ENCODE results near the gene ARSK.
"Not testable (repeated sequence)": the region's sequence is repeated elsewhere in the genome, so short reads cannot be mapped to it uniquely, and the experiment has no call there.

ARSK gene

DNA sequence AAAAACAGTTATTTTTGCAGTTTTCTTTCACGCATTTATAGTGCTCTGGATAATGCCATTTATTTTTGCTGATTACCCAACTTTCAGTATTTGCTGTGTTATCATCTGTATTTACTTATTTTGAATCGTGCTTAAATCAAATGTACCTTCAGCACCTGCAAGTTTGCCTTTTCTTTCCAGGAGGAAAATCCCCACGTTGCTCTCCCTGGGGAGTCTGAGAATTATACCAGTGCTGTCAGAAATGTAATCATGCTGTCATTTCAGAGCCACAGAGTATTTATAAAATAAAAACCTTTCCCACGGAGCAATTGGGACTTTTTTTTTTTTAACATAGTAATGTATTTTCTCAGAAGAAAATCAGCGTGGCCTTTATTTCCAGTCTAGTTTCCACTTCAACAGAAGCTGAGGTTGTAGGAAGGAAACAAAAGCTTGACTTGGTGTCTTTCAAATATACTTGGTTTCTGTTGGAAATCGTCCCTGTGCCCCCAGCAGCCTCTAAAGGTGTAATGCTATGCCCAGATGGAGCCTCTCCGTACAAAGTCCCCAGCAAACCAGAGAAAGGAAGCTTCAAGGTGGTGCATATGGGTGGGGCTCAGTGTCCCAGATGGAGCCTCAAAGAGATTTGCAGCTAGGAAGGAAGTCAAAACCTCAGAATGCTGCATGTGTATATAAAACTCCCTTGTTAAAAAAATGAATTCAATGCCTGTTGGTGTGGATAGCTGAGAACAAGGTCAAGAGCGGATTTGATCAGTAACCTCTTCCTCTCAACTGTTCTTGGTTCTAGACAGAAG is 67.1 kb downstream of the ARSK start:
- no peak for DNase-seq (ENCODE audit: low read depth in 2 of 2)

- DNase-seq (ENCODE audit: low read depth in 2 of 2), result no peak
These were observed 68.8 kb downstream of the ARSK start for GRCh38 chr5:95623706-95624105.

- DNase-seq (ENCODE audit: low read depth in 2 of 2), result no peak
These were observed 69.5 kb downstream of the ARSK start for GRCh38 chr5:95624368-95624767.

DNA sequence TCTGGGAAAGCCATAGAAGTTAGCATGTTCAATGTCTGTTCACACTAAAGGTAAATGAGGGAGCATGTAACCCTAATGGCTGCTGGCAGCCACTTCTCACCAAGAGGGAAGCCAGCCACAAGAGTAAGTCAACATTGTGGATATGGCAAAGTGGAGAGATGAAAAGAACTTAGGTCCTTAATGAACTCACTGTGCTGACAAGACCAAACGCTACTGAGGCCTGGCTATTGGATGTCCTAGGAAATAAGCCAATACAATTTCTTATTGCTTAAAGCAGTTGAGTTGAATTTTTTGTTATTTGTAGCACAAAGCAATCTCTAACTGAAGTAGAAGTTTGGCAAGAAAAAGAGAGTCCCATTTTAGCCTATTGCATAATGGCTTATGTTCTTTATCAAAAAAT is 71.8 kb downstream of the ARSK start:
- no peak for DNase-seq (ENCODE audit: low read depth in 2 of 2)

- no peak for DNase-seq (ENCODE audit: low read depth in 2 of 2)
These were observed 73.3 kb downstream of the ARSK start for GRCh38 chr5:95627971-95628810.

GRCh38 chr5:95628933-95629332 is 74.0 kb downstream of the ARSK start:
- no peak for DNase-seq (ENCODE audit: low read depth in 2 of 2)

DNA sequence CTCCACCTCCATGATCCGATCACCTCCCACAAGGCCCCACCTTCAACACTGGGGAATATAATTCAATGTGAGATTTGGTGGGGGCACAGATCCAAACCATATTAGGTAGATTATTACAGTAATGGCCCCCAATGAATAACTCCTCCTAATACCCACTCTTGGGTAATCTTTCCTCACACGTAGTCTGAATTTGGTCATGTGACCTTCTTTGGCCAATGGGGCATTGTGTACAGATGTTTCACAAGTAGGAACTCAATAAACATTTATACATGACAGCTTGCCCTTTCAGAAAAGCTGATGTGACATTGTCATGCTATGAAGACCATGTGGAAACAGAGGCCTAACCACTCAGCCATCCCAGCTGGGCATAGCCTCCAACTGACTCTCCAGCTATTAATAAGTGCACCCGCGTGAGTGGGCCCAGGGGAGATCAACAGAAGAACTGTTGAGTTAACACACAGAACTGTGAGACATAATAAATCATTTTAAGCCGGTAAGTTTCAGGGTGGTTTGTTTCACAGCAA is 75.6 kb downstream of the ARSK start:
- no peak for DNase-seq (ENCODE audit: low read depth in 2 of 2)

DNA sequence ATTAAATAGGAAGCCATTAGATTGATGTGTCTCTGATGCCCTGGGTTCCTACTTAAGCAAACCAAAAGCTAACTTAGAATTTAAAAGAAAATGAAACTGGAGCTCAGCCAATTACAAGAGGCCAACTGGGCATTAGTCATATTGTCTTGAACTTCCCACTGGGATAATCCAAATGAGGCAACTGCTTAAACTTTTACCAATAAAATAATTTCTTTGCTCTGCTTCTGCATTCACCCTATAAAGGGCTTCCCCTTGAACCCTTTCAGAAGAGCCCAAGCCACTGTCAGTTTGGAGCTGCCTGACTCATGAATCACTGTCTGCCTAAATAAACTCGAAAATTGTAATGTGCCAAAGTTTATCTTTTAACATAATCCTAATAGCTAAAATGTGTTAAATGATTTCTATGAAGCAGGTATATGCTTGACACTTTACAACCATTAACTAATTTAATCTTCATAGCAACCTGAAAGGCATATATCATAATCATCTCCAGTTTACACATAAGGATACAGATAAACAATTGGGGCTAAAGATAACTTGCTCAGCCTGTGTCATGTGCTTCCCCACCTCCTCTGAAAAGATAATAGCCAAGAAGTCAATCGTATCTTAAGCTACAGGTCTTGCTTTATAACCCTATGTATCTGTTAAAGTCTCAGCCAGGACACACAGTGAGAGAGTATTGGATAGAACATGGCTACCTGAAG is 76.5 kb downstream of the ARSK start:
- DNase-seq (ENCODE audit: low read depth in 2 of 2), result no peak

DNA sequence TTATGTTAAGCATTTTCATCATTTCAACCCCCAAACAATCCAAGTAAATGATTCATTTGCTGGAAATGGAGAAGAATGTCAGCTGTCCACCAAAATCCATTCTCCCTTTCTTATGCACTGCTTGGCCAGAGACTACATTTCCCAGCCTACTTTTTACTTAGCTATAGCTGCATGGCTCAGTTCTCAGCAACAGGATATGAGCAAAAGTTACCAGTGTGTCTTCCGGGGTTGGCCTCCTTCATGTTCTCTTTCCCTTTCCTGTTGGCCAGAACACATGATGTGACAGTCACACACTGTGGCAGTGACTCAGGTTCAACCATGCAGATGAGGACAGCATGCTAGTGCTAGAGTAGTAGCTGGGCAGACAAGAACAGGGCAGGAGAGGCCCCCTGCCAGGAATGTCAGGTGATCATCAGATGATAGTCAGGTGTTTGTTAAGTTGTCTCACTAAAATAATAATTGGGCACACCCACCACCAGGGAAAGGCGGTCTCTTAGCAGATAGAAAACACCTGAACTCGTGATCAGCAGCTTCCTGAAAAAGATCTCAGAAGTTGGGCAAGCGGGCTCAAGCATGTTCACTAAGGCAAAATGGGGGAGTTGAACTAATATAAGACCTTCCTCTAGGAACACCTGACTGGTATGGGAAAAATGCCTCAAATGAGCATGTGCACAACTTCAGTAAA is 77.2 kb downstream of the ARSK start:
- DNase-seq (ENCODE audit: low read depth in 2 of 2), result peak; percentile 24 to 67

DNA sequence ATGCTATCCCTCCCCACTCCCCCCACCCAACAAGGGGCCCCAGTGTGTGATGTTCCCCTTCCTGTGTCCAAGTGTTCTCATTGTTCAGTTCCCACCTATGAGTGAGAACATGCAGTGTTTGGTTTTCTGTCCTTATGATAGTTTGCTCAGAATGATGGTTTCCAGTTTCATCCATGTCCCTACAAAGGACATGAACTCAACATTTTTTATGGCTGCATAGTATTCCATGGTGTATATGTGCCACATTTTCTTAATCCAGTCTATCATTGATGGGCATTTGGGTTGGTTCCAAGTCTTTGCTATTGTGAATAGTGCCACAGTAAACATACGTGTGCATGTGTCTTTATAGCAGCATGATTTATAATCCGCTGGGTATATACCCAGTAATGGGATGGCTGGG is 78.0 kb downstream of the ARSK start:
- not testable (repeated sequence) for DNase-seq (ENCODE audit: low read depth in 2 of 2)

- DNase-seq (ENCODE audit: low read depth in 2 of 2), result no peak
These were observed 78.8 kb downstream of the ARSK start for GRCh38 chr5:95633671-95634070.

- no peak for DNase-seq (ENCODE audit: low read depth in 2 of 2)
These were observed 79.2 kb downstream of the ARSK start for GRCh38 chr5:95634081-95634480.

DNA sequence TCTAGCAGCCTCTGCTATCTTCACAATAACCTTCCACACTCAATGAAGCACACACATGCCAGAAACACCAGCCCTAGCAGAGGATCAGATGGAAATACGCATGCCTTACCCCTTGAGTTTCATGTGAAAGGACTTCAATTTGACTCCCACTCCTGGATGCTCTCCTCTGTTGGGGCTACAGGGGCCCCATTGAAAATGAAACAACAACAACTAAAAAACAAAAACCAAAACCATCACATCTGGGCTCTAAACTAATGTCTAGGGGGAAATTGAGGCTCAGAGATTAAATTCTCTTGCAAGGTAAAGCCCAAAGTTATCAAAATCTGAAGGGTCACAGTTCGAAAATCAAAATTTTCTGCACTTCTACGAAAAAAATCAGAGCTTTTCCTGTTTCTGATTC is 83.7 kb downstream of the ARSK start:
- DNase-seq (ENCODE audit: low read depth in 2 of 2), result no peak

DNA sequence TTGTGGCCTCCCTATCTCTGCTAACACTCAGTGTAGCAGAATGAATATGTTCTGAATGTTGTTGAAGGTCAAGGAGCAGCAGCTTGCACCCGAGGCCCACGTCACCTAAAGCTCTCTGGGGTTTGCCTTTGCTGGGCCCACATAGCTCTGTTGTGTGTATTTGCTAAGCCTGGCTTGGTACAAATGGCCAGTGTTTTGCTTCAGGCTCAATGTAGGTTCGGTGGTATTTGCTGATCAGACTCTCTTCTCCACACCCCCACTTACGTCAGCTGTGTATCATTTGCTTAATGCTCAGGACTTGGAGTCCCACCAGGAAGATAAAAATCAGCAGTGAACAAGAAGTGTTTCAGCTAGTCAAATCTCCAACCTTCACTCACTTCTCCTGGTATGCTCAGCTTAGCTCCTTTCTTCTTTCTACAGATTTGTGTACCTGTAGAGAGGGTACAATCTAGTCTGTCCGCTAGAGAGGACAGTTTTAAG is 86.9 kb downstream of the ARSK start:
- DNase-seq (ENCODE audit: low read depth in 2 of 2), result no peak

GRCh38 chr5:95643152-95643551 is 88.3 kb downstream of the ARSK start:
- no peak for DNase-seq (ENCODE audit: low read depth in 2 of 2)

DNA sequence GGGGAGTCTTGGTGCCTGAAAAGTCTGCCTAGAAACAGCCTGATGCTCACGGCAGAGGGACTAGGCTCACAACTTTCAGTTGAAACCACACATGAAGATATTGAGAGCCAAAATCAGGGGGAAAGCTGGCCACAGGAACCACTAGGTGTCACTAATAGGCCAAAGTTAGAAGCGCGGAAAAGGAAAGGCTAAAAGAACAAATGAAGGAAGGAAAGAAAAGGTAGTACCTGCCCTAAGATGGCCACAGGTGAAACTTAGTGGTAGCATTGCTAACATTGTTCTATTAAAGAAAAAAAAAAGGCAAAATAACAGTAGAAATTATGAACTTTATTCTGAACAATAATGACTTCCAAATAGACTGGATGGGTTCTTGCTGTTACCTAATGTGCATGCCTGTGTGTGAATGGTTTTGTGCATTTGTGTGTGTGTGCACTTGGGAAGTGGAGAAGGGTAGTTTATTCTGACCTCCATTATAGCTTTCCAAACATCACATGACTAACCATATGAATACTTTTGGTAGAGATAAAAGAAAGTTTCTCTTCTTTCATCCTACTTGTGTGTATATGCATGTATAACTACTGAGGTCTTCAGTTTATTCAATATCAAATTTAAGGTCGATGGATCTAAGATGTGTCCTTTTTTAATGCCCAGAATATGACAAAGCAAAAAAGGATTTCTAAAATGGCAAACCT is 89.6 kb downstream of the ARSK start:
- DNase-seq (ENCODE audit: low read depth in 2 of 2), result no peak

- DNase-seq (ENCODE audit: low read depth in 2 of 2), result not testable (repeated sequence)
These were observed 91.3 kb downstream of the ARSK start for GRCh38 chr5:95646226-95646568.

- DNase-seq (ENCODE audit: low read depth in 2 of 2), result peak; percentile 88 to 90
These were observed 91.9 kb downstream of the ARSK start, which contains the start of gene RFESD for GRCh38 chr5:95646569-95647431. Gene RFESD, plus strand, starts transcription at chr5:95646777. Its CDS starts 5,495 bp downstream, at chr5:95652272.

DNA sequence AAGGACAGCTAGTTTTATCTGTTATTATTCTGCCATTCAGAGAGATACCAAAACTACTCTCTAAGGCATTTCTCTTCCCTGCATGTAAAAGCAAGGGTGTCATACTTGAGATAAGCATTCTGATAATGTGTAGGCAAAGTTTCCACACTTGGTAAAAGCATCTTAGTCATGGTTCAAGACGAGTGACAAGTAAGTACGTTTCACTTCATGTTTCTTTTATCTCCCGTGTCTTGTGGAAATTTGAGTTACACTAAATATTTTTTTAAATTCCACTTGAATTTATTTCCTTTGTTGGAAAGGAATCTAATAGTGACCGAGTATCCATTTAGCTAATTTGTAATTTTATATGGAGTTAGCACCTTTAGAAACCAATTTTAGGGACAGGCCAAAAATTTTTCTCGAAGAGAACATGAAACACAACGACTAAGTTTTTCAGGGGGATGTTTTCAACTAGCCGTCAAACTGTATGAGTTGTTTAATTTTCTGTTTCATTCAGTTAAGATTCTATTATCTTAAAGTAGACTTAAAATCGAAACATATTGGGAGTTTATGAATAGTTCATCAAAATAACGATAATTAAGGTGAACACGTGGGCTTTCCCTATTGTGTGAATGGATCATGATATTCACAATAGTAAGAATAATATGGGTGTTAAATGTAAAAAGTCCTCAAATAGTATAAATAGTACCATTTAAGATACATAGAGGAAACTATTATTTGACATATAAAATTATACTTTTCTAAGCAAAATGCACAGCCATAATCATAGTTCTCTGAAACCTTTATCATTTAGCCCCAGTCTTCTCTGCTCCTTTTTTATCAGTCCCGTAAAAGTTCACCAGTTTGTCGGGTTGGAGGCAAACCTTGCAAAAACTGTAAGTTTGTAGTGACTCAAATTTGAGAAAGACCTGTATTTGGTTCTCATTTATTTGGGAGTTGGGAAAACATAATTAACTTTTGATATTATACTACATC is 93.3 kb downstream of the ARSK start:
- DNase-seq (ENCODE audit: low read depth in 2 of 2), result no peak
